Keratinocyte (primary cell): ENCODE measurements around the gene TXNDC5. TPM values are rescaled to one million over a fixed set of nuclear protein-coding genes. Genes with fewer than 3 reads are reported as not detected.

ENCODE experiments used
- DNase-seq: peaks from one replicate; pipeline ENCODE4 v3.0.0-alpha.2; 2011; ENCODE audit warnings: low read depth, missing footprints, low spot score
- FAIRE-seq: peaks from 2 replicates; lab custom pipeline; 2011; peaks lifted over from hg19 to GRCh38; lab: Jason Lieb, UNC
- H2AFZ ChIP-seq: 2 replicates; pipeline ENCODE4 v1.6.0; 2012; ENCODE audit warnings: low read length, control low read depth, inconsistent platforms; ENCODE audit not compliant: control insufficient read depth
- H3K27ac ChIP-seq: 2 replicates; pipeline ENCODE4 v1.5.1; 2011; ENCODE audit warnings: low read length; ENCODE audit not compliant: control insufficient read depth, insufficient read depth
- H3K27me3 ChIP-seq: 3 replicates; pipeline ENCODE4 v1.6.0; 2011; ENCODE audit warnings: low read length; ENCODE audit not compliant: control insufficient read depth, insufficient read depth; ENCODE audit errors: extremely low read depth
- H3K36me3 ChIP-seq, 2 experiments: 2 replicates in 1 of 2; 3 replicates in 1 of 2; pipeline ENCODE4 v1.5.1; 2011; ENCODE audit warnings: low read length in 2 of 2, mild to moderate bottlenecking in 1 of 2; ENCODE audit not compliant: control insufficient read depth in 2 of 2, insufficient read depth in 2 of 2; ENCODE audit errors: extremely low read depth in 1 of 2
- H3K4me1 ChIP-seq: 3 replicates; pipeline ENCODE4 v1.5.1; 2011; ENCODE audit warnings: low read length; ENCODE audit not compliant: control insufficient read depth, insufficient read depth; ENCODE audit errors: extremely low read depth
- H3K4me2 ChIP-seq: 3 replicates; pipeline ENCODE4 v1.6.0; 2011; ENCODE audit warnings: low read depth, low read length; ENCODE audit not compliant: control insufficient read depth, insufficient read depth; ENCODE audit errors: extremely low read depth
- H3K4me3 ChIP-seq, 3 experiments: fragments of 200-600 bp in 1 of 3; sonication (generic) in 1 of 3; 2 replicates in 2 of 3; 3 replicates in 1 of 3; pipeline ENCODE4 v1.5.1; 2011 to 2016; ENCODE audit warnings: low read length in 3 of 3, mild to moderate bottlenecking in 3 of 3, control low read depth in 2 of 3, inconsistent platforms in 1 of 3, low read depth in 1 of 3, mixed read lengths in 1 of 3, mixed run types in 1 of 3, moderate library complexity in 1 of 3; ENCODE audit not compliant: control insufficient read depth in 2 of 3, insufficient read depth in 2 of 3; ENCODE audit errors: extremely low read depth in 1 of 3
- H3K79me2 ChIP-seq: 2 replicates; pipeline ENCODE4 v1.6.0; 2012; ENCODE audit warnings: low read length; ENCODE audit not compliant: control insufficient read depth, insufficient read depth
- H3K9ac ChIP-seq: 3 replicates; pipeline ENCODE4 v1.6.0; 2011; ENCODE audit warnings: low read length; ENCODE audit not compliant: control insufficient read depth, insufficient read depth; ENCODE audit errors: extremely low read depth
- H3K9me1 ChIP-seq: 3 replicates; pipeline ENCODE4 v1.6.0; 2011; ENCODE audit warnings: low read length; ENCODE audit not compliant: control insufficient read depth, insufficient read depth; ENCODE audit errors: extremely low read depth
- H3K9me3 ChIP-seq: 2 replicates; pipeline ENCODE4 v1.5.1; 2012; ENCODE audit warnings: low read depth, low read length; ENCODE audit not compliant: control insufficient read depth
- H4K20me1 ChIP-seq: 3 replicates; pipeline ENCODE4 v1.6.0; 2011; ENCODE audit warnings: low read length; ENCODE audit not compliant: control insufficient read depth, insufficient read depth; ENCODE audit errors: extremely low read depth
- CTCF ChIP-seq, 3 experiments: IDR thresholded peaks in 1 of 3; conservative IDR thresholded peaks in 1 of 3; optimal IDR thresholded peaks in 1 of 3; 2 replicates in 2 of 3; 3 replicates in 1 of 3; pipeline versions ENCODE3 to v1.5.1; 2011; ENCODE audit warnings: low read length in 3 of 3, mild to moderate bottlenecking in 3 of 3, moderate library complexity in 2 of 3, control low read depth in 1 of 3, inconsistent platforms in 1 of 3; ENCODE audit not compliant: insufficient read depth in 2 of 3; ENCODE audit errors: extremely low read depth in 1 of 3
- EZH2 ChIP-seq: IDR thresholded peaks from one replicate; pipeline ENCODE4 v1.6.1; 2012; ENCODE audit warnings: inconsistent platforms, mild to moderate bottlenecking, low read length, moderate library complexity
- dilution Hi-C: fragments of 300-500 bp; cut with MboI; formaldehyde crosslinking; loops from one replicate; pipeline ENCODE4 v1.7.0; 2020; ENCODE audit warnings: low sequenced_read_pairs; ENCODE audit not compliant: extremely low pct_ligation_motif_present
- polyA plus RNA-seq, 5 experiments: library from polyadenylated mRNA; depleted of rRNA in 3 of 5; stranded (reverse) in 3 of 5; stranded (forward) in 1 of 5; unstranded in 1 of 5; fragments of >200 nt; gene quantifications; 1 replicate in 1 of 5; 2 replicates in 3 of 5; 3 replicates in 1 of 5; pipeline versions ENCODE4 v1.2.1 to v1.2.3, GENCODE V29; 2011 to 2012; ENCODE audit warnings: missing spikeins in 2 of 5, low read depth in 1 of 5, low replicate concordance in 1 of 5

Gene TXNDC5
- polyA plus RNA-seq, 1 donor (not counting 4 experiments of a cell fraction or from before 2014, with no cell fraction given) = 112 TPM

DNA sequence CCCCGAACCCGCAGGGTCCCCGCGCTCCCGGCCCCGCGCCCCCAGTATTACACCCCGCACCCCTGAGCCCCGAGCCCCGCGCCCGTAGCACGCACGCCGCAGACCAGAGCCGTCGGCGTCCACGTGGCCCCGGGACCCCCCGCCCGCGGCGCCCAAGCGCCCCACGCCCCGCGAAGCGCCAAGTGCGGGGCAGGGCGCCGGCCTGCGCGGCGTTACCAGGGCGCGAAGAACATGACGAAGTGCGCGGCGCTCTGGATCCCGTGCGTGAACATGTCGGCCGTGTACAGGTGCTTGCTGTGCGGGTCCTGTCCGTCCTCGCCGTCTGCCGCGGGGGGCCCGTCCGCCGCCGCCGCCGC, 312 bp downstream of the TXNDC5 start:
- peak overlapping the region; percentile 40 for H3K27ac ChIP-seq
- dilution Hi-C loops = no loop called here
- TF ChIP-seq EZH2 (no peak), CTCF (optimal IDR thresholded peaks at IDR 0.05 in 1 of 3, IDR thresholded peaks at IDR 0.05 in 1 of 3, conservative IDR thresholded peaks at IDR 0.05 in 1 of 3; ENCODE audit: extremely low read depth in 1 of 3, insufficient read depth in 2 of 3, low read length in 3 of 3) (no peak)
- no peaks in the 10 kb centered on the region for H3K9me3 ChIP-seq
- peaks cover 0 to 5% of the 10 kb centered on the region in 2 experiments for H3K36me3 ChIP-seq
- H3K9ac ChIP-seq = peak overlapping the region; percentile 89
- no peak for FAIRE-seq
- no peaks in the 10 kb centered on the region for H4K20me1 ChIP-seq
- H3K4me1 ChIP-seq = peaks cover 11% of the 10 kb centered on the region
- no peaks in the 10 kb centered on the region for H3K9me1 ChIP-seq
- peaks cover 20% of the 10 kb centered on the region for H3K27me3 ChIP-seq
- H3K4me2 ChIP-seq = no peak overlapping the region
- peak overlapping the region; percentile 54 to 81 (median 55) for H3K4me3 ChIP-seq
- H2AFZ ChIP-seq = no peak overlapping the region
- H3K79me2 ChIP-seq = peaks cover 43% of the 10 kb centered on the region
- DNase-seq = no peak

- no peak for FAIRE-seq
Observed at GRCh38 chr6:7909323-7910276, 988 bp downstream of the TXNDC5 start.

More at GRCh38 chr6:7909323-7910276, 988 bp downstream of the TXNDC5 start:
- TF ChIP-seq CTCF (optimal IDR thresholded peaks at IDR 0.05 in 1 of 3, IDR thresholded peaks at IDR 0.05 in 1 of 3, conservative IDR thresholded peaks at IDR 0.05 in 1 of 3; ENCODE audit: extremely low read depth in 1 of 3, insufficient read depth in 2 of 3, low read length in 3 of 3) = no peak
- TF ChIP-seq EZH2 = no peak
- H3K4me2 ChIP-seq = peak overlapping the region; percentile 87
- peaks cover 16% of the 10 kb centered on the region for H3K27me3 ChIP-seq
- DNase-seq = no peak
- peak overlapping the region; percentile 89 for H3K9ac ChIP-seq
- dilution Hi-C loops = no loop called here
- peaks cover 45% of the 10 kb centered on the region for H3K79me2 ChIP-seq
- no peaks in the 10 kb centered on the region for H4K20me1 ChIP-seq
- peaks cover 1 to 8% of the 10 kb centered on the region in 2 experiments for H3K36me3 ChIP-seq
- peaks cover 11% of the 10 kb centered on the region for H3K4me1 ChIP-seq
- no peaks in the 10 kb centered on the region for H3K9me1 ChIP-seq
- peak overlapping the region; percentile 73 for H2AFZ ChIP-seq
- H3K9me3 ChIP-seq = no peaks in the 10 kb centered on the region
- peak overlapping the region; percentile 54 to 81 (median 72) for H3K4me3 ChIP-seq
- H3K27ac ChIP-seq = peak overlapping the region; percentile 71
